ENCODE data around the gene DXO.

DNA sequence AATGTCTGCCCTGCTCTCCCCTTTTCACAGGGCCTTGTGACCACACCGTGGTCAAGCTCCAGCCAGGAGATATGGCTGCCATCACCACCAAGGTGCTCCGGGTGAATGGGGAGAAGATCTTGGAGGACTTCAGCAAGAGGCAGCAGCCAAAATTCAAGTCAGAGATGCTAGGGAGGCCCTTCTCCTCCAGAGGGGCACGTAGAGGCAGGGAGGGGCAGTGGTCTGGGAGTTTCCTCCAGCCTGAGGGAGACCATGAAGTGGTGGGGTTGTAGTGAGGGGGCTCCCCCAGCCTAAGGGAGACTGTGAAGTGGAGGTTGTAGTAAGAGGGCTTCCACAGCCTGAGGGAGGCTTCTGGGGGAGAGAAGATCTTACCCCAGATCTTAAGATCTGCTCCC is 4.0 kb downstream of the DXO start:
- TF ChIP-seq, protein P1, sequence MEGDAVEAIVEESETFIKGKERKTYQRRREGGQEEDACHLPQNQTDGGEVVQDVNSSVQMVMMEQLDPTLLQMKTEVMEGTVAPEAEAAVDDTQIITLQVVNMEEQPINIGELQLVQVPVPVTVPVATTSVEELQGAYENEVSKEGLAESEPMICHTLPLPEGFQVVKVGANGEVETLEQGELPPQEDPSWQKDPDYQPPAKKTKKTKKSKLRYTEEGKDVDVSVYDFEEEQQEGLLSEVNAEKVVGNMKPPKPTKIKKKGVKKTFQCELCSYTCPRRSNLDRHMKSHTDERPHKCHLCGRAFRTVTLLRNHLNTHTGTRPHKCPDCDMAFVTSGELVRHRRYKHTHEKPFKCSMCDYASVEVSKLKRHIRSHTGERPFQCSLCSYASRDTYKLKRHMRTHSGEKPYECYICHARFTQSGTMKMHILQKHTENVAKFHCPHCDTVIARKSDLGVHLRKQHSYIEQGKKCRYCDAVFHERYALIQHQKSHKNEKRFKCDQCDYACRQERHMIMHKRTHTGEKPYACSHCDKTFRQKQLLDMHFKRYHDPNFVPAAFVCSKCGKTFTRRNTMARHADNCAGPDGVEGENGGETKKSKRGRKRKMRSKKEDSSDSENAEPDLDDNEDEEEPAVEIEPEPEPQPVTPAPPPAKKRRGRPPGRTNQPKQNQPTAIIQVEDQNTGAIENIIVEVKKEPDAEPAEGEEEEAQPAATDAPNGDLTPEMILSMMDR (IDR thresholded peaks at IDR 0.05; ENCODE audit: poor library complexity, severe bottlenecking): no peak
- TF ChIP-seq EZH2 (IDR thresholded peaks at IDR 0.05; ENCODE audit: borderline replicate concordance, insufficient read depth, low read length, poor library complexity, severe bottlenecking) (no peak), SMC3 (conservative IDR thresholded peaks at IDR 0.05; ENCODE audit: poor library complexity) (no peak), RAD21 (conservative IDR thresholded peaks at IDR 0.05) (no peak), EP300 (conservative IDR thresholded peaks at IDR 0.05; ENCODE audit: poor library complexity, severe bottlenecking) (no peak), POLR2AphosphoS5 (IDR thresholded peaks at IDR 0.05) (no peak), TAF1 (IDR thresholded peaks at IDR 0.05; ENCODE audit: low read depth) (no peak)
- TF ChIP-seq, protein P2, sequence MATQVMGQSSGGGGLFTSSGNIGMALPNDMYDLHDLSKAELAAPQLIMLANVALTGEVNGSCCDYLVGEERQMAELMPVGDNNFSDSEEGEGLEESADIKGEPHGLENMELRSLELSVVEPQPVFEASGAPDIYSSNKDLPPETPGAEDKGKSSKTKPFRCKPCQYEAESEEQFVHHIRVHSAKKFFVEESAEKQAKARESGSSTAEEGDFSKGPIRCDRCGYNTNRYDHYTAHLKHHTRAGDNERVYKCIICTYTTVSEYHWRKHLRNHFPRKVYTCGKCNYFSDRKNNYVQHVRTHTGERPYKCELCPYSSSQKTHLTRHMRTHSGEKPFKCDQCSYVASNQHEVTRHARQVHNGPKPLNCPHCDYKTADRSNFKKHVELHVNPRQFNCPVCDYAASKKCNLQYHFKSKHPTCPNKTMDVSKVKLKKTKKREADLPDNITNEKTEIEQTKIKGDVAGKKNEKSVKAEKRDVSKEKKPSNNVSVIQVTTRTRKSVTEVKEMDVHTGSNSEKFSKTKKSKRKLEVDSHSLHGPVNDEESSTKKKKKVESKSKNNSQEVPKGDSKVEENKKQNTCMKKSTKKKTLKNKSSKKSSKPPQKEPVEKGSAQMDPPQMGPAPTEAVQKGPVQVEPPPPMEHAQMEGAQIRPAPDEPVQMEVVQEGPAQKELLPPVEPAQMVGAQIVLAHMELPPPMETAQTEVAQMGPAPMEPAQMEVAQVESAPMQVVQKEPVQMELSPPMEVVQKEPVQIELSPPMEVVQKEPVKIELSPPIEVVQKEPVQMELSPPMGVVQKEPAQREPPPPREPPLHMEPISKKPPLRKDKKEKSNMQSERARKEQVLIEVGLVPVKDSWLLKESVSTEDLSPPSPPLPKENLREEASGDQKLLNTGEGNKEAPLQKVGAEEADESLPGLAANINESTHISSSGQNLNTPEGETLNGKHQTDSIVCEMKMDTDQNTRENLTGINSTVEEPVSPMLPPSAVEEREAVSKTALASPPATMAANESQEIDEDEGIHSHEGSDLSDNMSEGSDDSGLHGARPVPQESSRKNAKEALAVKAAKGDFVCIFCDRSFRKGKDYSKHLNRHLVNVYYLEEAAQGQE (IDR thresholded peaks at IDR 0.05; ENCODE audit: borderline replicate concordance): no peak

All from neural cell (in vitro differentiated cells).